ENCODE data around the gene ESPNL.

The ESPNL gene

GRCh38 chr2:238174291-238174690 lies 74.2 kb downstream of the ESPNL start:
- no peak for DNase-seq

DNA sequence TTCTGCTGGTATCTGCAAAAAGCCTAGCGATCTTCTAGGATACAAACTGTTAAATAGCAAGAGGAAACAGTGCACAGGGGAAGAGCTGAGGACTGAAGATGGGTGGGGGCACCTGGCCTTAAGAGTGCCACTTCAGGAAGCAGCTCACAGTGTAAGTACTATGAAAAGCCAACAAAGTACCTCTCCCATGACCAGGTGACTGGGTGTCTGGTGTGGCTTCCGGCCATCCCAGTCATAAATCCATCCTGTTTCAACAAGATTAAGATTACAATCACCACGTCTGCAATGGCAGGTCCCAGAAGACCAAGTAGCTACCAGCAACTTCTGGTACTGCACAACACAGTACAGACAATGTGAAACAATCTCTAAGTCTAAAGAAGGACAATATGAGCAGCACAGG lies 74.6 kb downstream of the ESPNL start:
- DNase-seq, result peak; percentile 84

GRCh38 chr2:238176613-238177012 lies 76.5 kb downstream of the ESPNL start:
- no peak for DNase-seq

DNA sequence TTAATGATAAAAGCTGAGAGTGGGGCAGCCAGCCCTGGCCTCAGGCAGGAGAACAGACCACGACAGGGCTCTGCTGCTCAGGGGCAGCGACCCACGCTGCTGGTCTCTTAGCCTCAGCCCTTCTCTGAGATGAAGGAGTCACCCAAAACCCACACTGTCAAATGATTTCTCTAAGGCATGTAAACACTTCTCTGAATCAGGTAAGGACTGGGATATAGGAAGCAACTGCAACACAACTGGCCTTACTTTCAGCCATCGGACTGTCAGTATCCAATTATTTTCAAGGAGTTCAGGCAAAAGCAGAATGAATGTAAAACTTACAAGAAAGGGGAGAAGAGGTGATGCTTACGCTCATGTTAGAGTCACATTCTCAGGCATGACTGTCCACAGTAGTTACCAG lies 80.4 kb downstream of the ESPNL start:
- no peak for DNase-seq

- no peak for DNase-seq
Measured at GRCh38 chr2:238182362-238182761, 82.2 kb downstream of the ESPNL start.

All from DMS79 (cell line).